Upper lobe of left lung (tissue), 6 donors: ENCODE results near the gene R3HDM4. TPM values are rescaled to one million over a fixed set of nuclear protein-coding genes. Genes with fewer than 3 reads are reported as not detected.

Source experiments
- ATAC-seq, 2 donors: fragments of 200-7000 bp; cut with Tn5 transposase; one replicate each; pipeline ENCODE4 v1.9.1; 2022; ENCODE audit warnings: mild to moderate bottlenecking in 2 of 2, moderate library complexity in 2 of 2; ENCODE audit not compliant: low FRiP score in 2 of 2
- DNase-seq, 2 donors: peaks; one replicate each; pipeline ENCODE4 v3.0.0-alpha.2; 2019 to 2020
- H3K27ac ChIP-seq, 4 donors: fragments of 200-600 bp; sonication (generic); one replicate each; pipeline ENCODE4 v1.5.1; 2016 to 2019
- H3K27me3 ChIP-seq, 4 donors: fragments of 200-600 bp; sonication (generic); one replicate each; pipeline ENCODE4 v1.5.1; 2017 to 2019
- H3K36me3 ChIP-seq, 4 donors: fragments of 200-600 bp; sonication (generic); one replicate each; pipeline ENCODE4 v1.5.1; 2016 to 2019
- H3K4me1 ChIP-seq, 4 donors: fragments of 200-600 bp; sonication (generic); one replicate each; pipeline ENCODE4 v1.5.1; 2018 to 2019
- H3K4me3 ChIP-seq, 4 donors: fragments of 200-600 bp; sonication (generic); one replicate each; pipeline ENCODE4 v1.5.1; 2017 to 2019; ENCODE audit warnings: mild to moderate bottlenecking in 2 of 4, moderate library complexity in 1 of 4
- H3K9me3 ChIP-seq, 4 donors: fragments of 200-600 bp; sonication (generic); one replicate each; pipeline ENCODE4 v1.5.1; 2018 to 2019
- EP300 ChIP-seq, 4 donors: sonication (generic); formaldehyde crosslinking; IDR thresholded peaks; one replicate each; pipeline ENCODE4 v1.5.1; 2017; ENCODE audit warnings: antibody characterized with exemption in 4 of 4, control low read depth in 2 of 4
- POLR2A ChIP-seq, 4 donors: fragments of 450-650 bp; IDR thresholded peaks; one replicate each; pipeline ENCODE4 v1.5.1; 2016 to 2017; ENCODE audit warnings: antibody characterized with exemption in 4 of 4, mild to moderate bottlenecking in 2 of 4
- POLR2AphosphoS5 ChIP-seq, 2 donors: sonication (generic); formaldehyde crosslinking; IDR thresholded peaks; one replicate each; pipeline ENCODE4 v1.5.1; 2017; ENCODE audit warnings: antibody characterized with exemption in 2 of 2
- WGBS, 2 donors: methylation state at CpG; one replicate each; pipeline ENCODE4 v1.1.5; 2017 to 2018; 5-methylcytosine and 5-hydroxymethylcytosine counted together
- total RNA-seq, 6 donors: library from RNA; depleted of rRNA in 4 of 6; stranded (reverse); fragments of >200 nt in 4 of 6; gene quantifications; one replicate each; pipeline versions ENCODE4 v1.1.0 to v1.2.1, GENCODE V29; 2016 to 2021
- TF ChIP-seq, protein P1 (sequence below), 6 experiments: fragments of 450-650 bp in 4 of 6; fragments of 200-600 bp in 2 of 6; sonication (generic) in 2 of 6; IDR thresholded peaks; one replicate each; pipeline ENCODE4 v1.5.1; 2016 to 2019; ENCODE audit warnings: antibody characterized with exemption in 6 of 6
- donor health status: DM: no; HTN: no; CAD: no; lungs with moderate emphysema.
- donor health status: DM: no; HTN: yes; CAD: no; lungs with severe emphysema.

The R3HDM4 gene
- total RNA-seq, 6 donors from 2014 or later = 39.6 to 71.2 (median 63.3) TPM

DNA sequence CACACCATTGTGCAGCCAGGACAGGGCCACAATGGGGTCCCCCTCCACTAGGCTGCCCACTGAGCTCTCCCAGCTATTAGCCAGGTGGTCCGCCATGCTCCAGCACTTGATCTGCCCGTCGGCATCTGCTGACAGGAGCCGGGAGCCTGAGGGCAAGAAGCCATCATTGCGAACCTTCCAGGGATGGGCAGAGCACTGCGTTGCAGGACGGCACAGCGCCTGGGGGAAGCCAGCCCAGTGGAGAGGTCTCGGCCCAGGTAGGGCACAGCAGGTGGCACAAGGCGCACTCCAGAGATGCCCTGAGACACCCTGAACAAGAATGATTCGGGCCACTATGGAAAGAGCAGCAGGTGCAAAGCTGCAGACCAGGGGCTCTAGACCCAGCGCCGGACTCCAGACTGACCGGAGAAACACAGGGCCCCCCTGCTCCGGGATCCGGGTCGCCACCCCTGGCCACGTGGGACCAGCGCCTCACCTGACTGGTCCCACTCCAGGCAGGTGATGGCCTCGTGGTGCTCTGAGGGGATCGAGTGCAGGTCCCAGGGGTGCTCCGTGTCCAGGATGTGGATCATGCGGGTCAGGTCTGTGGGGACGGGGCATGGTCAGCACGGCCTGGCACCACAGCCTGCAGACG lies 23.2 kb downstream of the R3HDM4 start:
- no peak for TF ChIP-seq POLR2A (IDR thresholded peaks at IDR 0.05)
- TF ChIP-seq POLR2AphosphoS5 (IDR thresholded peaks at IDR 0.05) = no peak
- TF ChIP-seq EP300 (IDR thresholded peaks at IDR 0.05) = no peak
- TF ChIP-seq, protein P1, sequence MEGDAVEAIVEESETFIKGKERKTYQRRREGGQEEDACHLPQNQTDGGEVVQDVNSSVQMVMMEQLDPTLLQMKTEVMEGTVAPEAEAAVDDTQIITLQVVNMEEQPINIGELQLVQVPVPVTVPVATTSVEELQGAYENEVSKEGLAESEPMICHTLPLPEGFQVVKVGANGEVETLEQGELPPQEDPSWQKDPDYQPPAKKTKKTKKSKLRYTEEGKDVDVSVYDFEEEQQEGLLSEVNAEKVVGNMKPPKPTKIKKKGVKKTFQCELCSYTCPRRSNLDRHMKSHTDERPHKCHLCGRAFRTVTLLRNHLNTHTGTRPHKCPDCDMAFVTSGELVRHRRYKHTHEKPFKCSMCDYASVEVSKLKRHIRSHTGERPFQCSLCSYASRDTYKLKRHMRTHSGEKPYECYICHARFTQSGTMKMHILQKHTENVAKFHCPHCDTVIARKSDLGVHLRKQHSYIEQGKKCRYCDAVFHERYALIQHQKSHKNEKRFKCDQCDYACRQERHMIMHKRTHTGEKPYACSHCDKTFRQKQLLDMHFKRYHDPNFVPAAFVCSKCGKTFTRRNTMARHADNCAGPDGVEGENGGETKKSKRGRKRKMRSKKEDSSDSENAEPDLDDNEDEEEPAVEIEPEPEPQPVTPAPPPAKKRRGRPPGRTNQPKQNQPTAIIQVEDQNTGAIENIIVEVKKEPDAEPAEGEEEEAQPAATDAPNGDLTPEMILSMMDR (IDR thresholded peaks at IDR 0.05) = no peak
- no peak for ATAC-seq
- peaks cover 7 to 20% (median 18%) of the 10 kb centered on the region in 4 donors for H3K4me1 ChIP-seq
- H3K36me3 ChIP-seq = peaks cover 9 to 59% (median 39%) of the 10 kb centered on the region in 4 donors
- WGBS, 2 donors = 93 to 94% methylated on average over 9 to 19 of the region's 26 CpGs
- H3K9me3 ChIP-seq = no peaks in the 10 kb centered on the region
- H3K4me3 ChIP-seq = no peak overlapping the region
- H3K27me3 ChIP-seq = no peaks in the 10 kb centered on the region
- no peak overlapping the region for H3K27ac ChIP-seq
- DNase-seq = peak in 1 of 2 donors; percentile 70

DNA sequence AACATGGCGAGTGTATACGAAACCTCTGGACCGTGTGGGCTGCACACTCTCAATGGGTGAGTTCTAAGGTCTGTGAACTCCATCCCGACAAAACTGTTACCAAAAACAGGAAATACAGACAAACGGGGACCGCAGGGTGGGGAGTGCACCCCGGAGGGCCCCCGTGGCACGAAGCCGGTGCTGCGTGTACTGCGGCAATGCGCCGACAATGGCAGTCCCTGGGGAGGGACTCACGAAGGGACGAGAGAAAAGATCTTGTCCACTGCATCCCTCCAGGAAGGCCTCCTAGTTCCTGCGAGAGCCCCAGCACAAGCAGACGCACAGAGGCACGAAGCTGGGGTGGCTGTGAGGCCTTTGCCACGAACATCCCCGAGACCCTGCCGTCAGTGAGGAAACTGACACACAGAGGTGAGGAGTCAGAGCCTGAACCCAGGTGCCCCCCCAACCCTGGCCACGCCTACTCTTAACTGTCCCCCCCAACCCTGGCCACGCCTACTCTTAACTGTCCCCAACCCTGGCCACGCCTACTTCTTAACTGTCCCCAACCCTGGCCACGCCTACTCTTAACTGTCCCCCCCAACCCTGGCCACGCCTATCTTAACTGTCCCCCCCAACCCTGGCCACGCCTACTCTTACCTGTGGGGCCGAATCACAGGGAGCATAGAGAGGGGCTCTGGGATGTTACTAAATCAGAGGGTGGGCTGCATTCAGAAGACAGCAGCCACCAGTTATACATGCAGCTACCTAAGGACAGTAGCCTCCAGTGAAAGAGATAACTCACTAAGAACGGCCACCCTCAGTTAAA lies 24.2 kb downstream of the R3HDM4 start:
- H3K9me3 ChIP-seq = no peaks in the 10 kb centered on the region
- no peak overlapping the region for H3K4me3 ChIP-seq
- 87 to 90% methylated on average over 24 to 30 of the region's 30 CpGs for WGBS, 2 donors
- DNase-seq (peak in 1 of 2 donors; percentile 75), ATAC-seq (no peak)
- no peaks in the 10 kb centered on the region for H3K27me3 ChIP-seq
- H3K27ac ChIP-seq = no peak overlapping the region
- H3K4me1 ChIP-seq = peaks cover 7 to 19% (median 17%) of the 10 kb centered on the region in 4 donors
- peaks cover 10 to 69% (median 47%) of the 10 kb centered on the region in 4 donors for H3K36me3 ChIP-seq
- no peak for TF ChIP-seq POLR2AphosphoS5 (IDR thresholded peaks at IDR 0.05)
- TF ChIP-seq POLR2A (IDR thresholded peaks at IDR 0.05) = no peak
- no peak for TF ChIP-seq EP300 (IDR thresholded peaks at IDR 0.05)
- TF ChIP-seq, protein P1 (IDR thresholded peaks at IDR 0.05) = no peak

DNA sequence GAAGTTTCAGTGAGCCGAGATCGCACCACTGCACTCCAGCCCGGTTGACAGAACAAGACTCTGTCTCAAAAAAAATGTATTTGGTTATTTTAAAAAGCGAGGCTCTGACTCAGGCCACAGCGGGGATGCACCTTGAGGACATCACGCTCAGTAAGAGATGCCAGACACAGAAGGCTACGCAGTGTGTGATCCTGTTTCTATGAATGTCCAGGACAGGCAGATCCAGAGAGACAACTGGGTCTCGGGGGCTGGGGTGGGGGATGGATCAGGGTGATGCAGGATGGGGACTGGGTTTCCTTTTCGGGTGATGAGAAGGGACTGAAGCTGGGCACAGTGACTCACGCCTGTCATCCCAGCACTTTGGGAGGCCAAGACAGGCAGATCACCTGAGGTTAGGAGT lies 25.4 kb downstream of the R3HDM4 start:
- no peaks in the 10 kb centered on the region for H3K27me3 ChIP-seq
- no peaks in the 10 kb centered on the region for H3K9me3 ChIP-seq
- WGBS, 2 donors = 93 to 94% methylated on average over 10 of the region's 10 CpGs
- H3K27ac ChIP-seq = no peak overlapping the region
- peaks cover 7 to 15% (median 13%) of the 10 kb centered on the region in 4 donors for H3K4me1 ChIP-seq
- H3K4me3 ChIP-seq = no peak overlapping the region
- TF ChIP-seq POLR2AphosphoS5 (IDR thresholded peaks at IDR 0.05) (no peak), POLR2A (IDR thresholded peaks at IDR 0.05) (no peak), EP300 (IDR thresholded peaks at IDR 0.05) (no peak)
- TF ChIP-seq, protein P1 (IDR thresholded peaks at IDR 0.05) = no peak
- ATAC-seq (no peak), DNase-seq (no peak)
- H3K36me3 ChIP-seq = peaks cover 10 to 78% (median 58%) of the 10 kb centered on the region in 4 donors

DNA sequence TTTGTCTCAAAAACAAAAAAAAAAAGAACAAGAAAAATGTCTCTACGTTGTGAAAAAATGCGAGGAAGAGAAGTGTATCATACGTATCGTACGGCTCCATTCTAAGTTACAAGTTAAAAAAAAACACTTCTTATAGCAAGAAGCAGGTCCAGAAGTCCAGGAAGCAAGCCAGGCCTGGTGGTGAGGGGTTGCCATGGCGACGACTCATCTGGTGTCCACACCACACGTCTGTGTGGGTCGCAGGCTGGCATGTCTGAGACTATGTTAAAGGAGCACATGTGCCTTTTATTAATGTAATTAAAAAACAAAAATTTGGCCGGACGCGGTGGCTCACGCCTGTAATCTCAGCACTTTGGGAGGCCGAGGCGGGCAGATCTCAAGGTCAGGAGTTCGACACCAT lies 25.9 kb downstream of the R3HDM4 start:
- H3K36me3 ChIP-seq = peaks cover 10 to 84% (median 63%) of the 10 kb centered on the region in 4 donors
- DNase-seq (no peak), ATAC-seq (no peak)
- WGBS, 2 donors = 84 to 92% methylated on average over 16 of the region's 16 CpGs
- TF ChIP-seq EP300 (IDR thresholded peaks at IDR 0.05) (no peak), POLR2AphosphoS5 (IDR thresholded peaks at IDR 0.05) (no peak), POLR2A (IDR thresholded peaks at IDR 0.05) (no peak)
- TF ChIP-seq, protein P1 (IDR thresholded peaks at IDR 0.05) = no peak
- no peak overlapping the region for H3K27ac ChIP-seq
- H3K4me1 ChIP-seq = peaks cover 6 to 11% (median 9%) of the 10 kb centered on the region in 4 donors
- H3K9me3 ChIP-seq = no peaks in the 10 kb centered on the region
- H3K4me3 ChIP-seq = no peak overlapping the region
- no peaks in the 10 kb centered on the region for H3K27me3 ChIP-seq
